ENCODE measurements around the gene INPP5A. TPM values are rescaled to one million over a fixed set of nuclear protein-coding genes. Genes with fewer than 3 reads are reported as not detected.
A peak's percentile ranks its signal among the peaks of the same experiment; 100 is the strongest.

INPP5A gene
- total and polyA plus RNA-seq, 4 donors = 34.7 to 43.5 (median 41.2) TPM

DNA sequence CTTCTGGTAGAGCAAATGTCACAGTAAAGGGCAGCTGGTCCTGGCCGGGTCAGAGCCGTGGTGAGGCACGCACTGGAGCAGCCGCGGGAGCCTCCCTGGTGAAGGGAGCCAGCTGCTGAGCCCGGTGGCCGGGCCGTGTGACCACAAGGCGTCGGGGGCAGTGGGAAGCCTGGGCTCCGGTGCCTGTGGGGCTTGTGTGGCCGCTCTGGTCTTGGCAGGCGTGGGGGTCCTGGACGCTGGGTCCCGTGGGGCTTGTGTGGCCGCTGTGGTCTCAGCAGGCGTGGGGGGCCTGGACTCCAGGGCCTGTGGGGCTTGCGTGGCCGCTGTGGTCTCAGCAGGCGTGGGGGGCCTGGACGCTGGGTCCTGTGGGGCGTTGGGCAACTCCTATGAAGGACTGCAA lies 191.2 kb downstream of the INPP5A start:
- peaks cover 2% of the 10 kb centered on the region for H3K27me3 ChIP-seq (ENCODE audit: control insufficient read depth, insufficient read depth, low read length)
- 95% methylated on average over 22 of the region's 22 CpGs for WGBS (ENCODE audit: insufficient coverage)

DNA sequence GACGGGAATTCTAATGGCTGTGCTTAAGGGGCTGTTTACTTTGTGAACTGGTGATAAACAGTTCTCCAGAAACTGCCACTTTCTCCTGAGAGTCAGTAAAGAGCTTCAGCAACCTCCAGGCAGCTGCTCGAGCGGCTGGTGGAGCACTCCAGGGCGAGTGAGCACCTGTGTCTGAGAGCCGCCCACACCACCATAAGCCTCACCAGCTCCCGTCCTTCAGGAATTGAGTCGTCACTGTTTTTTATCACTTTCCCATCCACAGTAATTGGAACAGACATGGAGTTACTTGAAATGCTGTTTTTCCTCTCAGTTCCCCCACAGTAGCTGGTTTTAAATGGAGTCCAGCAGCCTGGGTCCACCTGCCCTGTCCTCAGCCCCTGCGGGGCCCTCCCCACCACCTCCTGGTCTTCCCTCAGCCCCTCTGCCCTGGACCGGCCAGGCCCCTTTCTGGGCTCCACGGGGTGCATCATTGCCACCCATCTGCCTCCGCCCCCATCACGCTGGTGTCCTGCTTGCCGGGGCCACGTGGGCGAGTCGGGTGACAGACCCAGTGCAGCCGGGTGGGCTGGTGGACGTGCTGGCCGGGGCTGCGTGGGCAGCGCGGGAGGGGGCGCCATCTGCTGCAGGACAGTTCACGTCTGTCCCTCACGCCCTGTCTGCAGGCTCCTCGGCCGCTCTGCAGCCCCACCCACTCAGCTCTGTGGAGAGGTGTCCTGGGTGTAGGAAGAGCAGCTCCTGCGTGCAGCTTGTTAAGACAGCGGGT lies 192.4 kb downstream of the INPP5A start:
- Histone ChIP-seq H3K4me1 (ENCODE audit: control insufficient read depth, insufficient read depth, low read length) (peaks cover 12% of the 10 kb centered on the region), H3K4me3 (ENCODE audit: low read depth, low read length) (no peak overlapping the region), H3K27ac (ENCODE audit: low read depth, low read length) (no peak overlapping the region), H3K9me3 (ENCODE audit: control insufficient read depth, insufficient read depth, low read length) (no peaks in the 10 kb centered on the region), H3K36me3 (ENCODE audit: control insufficient read depth, insufficient read depth, low read length) (peaks cover 86% of the 10 kb centered on the region), H3K27me3 (ENCODE audit: control insufficient read depth, insufficient read depth, low read length) (peaks cover 2% of the 10 kb centered on the region)
- no peak for DNase-seq (ENCODE audit: low read depth in 4 of 6, low spot score in 6 of 6)
- 80% methylated on average over 27 of the region's 29 CpGs for WGBS (ENCODE audit: insufficient coverage)

More for the DNA sequence above, 191.2 kb downstream of the INPP5A start:
- Histone ChIP-seq H3K4me3 (ENCODE audit: low read depth, low read length) (no peak overlapping the region), H3K27ac (ENCODE audit: low read depth, low read length) (no peak overlapping the region), H3K4me1 (ENCODE audit: control insufficient read depth, insufficient read depth, low read length) (no peaks in the 10 kb centered on the region), H3K36me3 (ENCODE audit: control insufficient read depth, insufficient read depth, low read length) (peaks cover 81% of the 10 kb centered on the region), H3K9me3 (ENCODE audit: control insufficient read depth, insufficient read depth, low read length) (no peaks in the 10 kb centered on the region)
- no peak for DNase-seq (ENCODE audit: low read depth in 4 of 6, low spot score in 6 of 6)

DNA sequence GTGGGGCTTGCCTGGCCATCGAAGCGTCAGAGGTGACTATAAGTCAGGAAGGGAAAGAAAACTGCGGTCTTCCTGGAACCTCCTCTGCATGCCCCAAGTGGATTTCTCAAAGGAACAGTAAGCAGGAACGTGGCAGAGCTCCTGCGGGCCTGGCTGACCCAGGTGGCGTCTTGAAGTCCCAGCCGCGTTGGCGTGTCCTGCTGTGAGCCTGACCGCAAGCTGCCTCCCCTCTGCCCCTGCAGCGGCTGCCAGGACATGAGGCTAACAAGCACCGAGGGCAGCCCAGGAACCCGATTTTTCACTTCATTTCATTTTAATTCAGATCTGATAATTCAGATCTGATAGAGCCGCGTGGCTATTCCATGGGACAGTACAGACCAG lies 193.0 kb downstream of the INPP5A start:
- Histone ChIP-seq H3K27ac (ENCODE audit: low read depth, low read length) (no peak overlapping the region), H3K4me3 (ENCODE audit: low read depth, low read length) (no peak overlapping the region), H3K9me3 (ENCODE audit: control insufficient read depth, insufficient read depth, low read length) (no peaks in the 10 kb centered on the region), H3K4me1 (ENCODE audit: control insufficient read depth, insufficient read depth, low read length) (peaks cover 18% of the 10 kb centered on the region), H3K27me3 (ENCODE audit: control insufficient read depth, insufficient read depth, low read length) (peaks cover 4% of the 10 kb centered on the region), H3K36me3 (ENCODE audit: control insufficient read depth, insufficient read depth, low read length) (peaks cover 84% of the 10 kb centered on the region)
- 81% methylated on average over 15 of the region's 15 CpGs for WGBS (ENCODE audit: insufficient coverage)
- no peak for DNase-seq (ENCODE audit: low read depth in 4 of 6, low spot score in 6 of 6)

DNA sequence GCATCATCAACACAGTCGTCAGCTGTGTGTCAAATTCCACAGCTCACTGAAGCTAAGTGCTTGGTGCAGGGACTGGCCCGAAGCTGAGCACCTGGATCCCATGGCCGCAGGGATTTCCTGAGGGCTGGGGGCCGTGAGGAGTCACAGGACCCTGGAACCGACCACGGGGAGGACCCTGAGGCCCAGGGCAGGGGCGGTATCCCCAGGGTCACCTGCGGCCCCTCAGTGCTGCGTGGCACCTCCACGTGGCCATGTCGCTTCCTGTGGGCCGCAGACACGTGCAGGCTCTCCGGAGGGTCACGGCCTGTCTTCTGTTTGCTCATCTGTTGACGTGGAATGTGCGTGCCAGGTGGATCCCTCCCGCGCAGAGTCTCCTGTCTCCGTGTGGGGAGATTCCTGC lies 194.9 kb downstream of the INPP5A start:
- no peak overlapping the region for H3K27ac ChIP-seq (ENCODE audit: low read depth, low read length)
- no peaks in the 10 kb centered on the region for H3K9me3 ChIP-seq (ENCODE audit: control insufficient read depth, insufficient read depth, low read length)
- DNase-seq (ENCODE audit: low read depth in 4 of 6, low spot score in 6 of 6) = no peak
- no peak overlapping the region for H3K4me3 ChIP-seq (ENCODE audit: low read depth, low read length)
- 97% methylated on average over 20 of the region's 20 CpGs for WGBS (ENCODE audit: insufficient coverage)
- peaks cover 2% of the 10 kb centered on the region for H3K27me3 ChIP-seq (ENCODE audit: control insufficient read depth, insufficient read depth, low read length)
- peaks cover 37% of the 10 kb centered on the region for H3K4me1 ChIP-seq (ENCODE audit: control insufficient read depth, insufficient read depth, low read length)
- peaks cover 77% of the 10 kb centered on the region for H3K36me3 ChIP-seq (ENCODE audit: control insufficient read depth, insufficient read depth, low read length)

DNA sequence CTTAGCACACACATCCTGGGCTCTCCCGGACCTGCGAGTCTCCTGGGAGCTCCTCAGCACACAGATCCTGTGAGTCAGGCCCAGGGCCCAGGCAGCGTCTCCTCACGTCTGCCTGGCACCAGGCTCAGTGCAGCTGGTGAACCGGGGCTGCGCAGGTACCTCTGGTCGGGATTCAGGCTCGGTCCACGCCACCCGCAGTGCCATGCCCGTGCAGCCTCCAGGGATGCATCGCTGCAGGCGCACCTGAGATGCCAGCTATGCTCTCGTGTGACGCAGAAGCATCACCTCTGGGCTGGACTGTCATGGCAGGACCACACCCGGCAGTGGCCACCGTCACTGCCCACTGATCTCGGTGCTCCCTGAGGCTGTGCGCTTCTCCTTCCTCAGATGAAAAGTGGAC lies 196.3 kb downstream of the INPP5A start:
- Histone ChIP-seq H3K36me3 (ENCODE audit: control insufficient read depth, insufficient read depth, low read length) (peaks cover 70% of the 10 kb centered on the region), H3K27me3 (ENCODE audit: control insufficient read depth, insufficient read depth, low read length) (peaks cover 4% of the 10 kb centered on the region), H3K4me1 (ENCODE audit: control insufficient read depth, insufficient read depth, low read length) (peaks cover 48% of the 10 kb centered on the region), H3K4me3 (ENCODE audit: low read depth, low read length) (no peak overlapping the region), H3K9me3 (ENCODE audit: control insufficient read depth, insufficient read depth, low read length) (no peaks in the 10 kb centered on the region), H3K27ac (ENCODE audit: low read depth, low read length) (no peak overlapping the region)
- no peak for DNase-seq (ENCODE audit: low read depth in 4 of 6, low spot score in 6 of 6)
- 95% methylated on average over 19 of the region's 19 CpGs for WGBS (ENCODE audit: insufficient coverage)

DNA sequence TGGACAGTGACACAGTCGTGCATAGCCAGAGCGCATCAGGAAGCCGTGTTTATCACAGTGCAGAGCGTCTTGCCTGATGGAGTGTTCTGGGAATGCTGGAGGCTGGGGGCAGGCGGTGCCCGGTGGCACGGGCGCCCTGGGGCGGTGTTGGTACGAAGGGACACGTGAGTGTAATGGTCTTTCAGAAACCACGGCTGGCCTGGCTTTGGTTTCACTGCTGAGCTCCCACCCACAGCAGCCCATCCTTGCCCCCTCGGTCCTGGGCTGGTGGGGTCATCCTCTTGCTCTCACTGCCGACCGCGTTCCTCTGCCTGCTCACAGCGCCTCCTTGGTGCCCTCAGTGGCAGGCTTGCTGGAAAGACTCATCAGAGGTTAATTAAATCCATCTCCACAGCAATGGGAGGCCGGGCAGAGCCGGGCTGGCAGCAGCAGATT lies 197.8 kb downstream of the INPP5A start:
- 56% methylated on average over 18 of the region's 19 CpGs for WGBS (ENCODE audit: insufficient coverage)
- peak in 2 of 6 donors; percentile 43 to 60 for DNase-seq (ENCODE audit: low read depth in 4 of 6, low spot score in 6 of 6)
- Histone ChIP-seq H3K4me3 (ENCODE audit: low read depth, low read length) (no peak overlapping the region), H3K9me3 (ENCODE audit: control insufficient read depth, insufficient read depth, low read length) (no peaks in the 10 kb centered on the region), H3K27me3 (ENCODE audit: control insufficient read depth, insufficient read depth, low read length) (peaks cover 7% of the 10 kb centered on the region), H3K27ac (ENCODE audit: low read depth, low read length) (peak overlapping the region; percentile 1), H3K36me3 (ENCODE audit: control insufficient read depth, insufficient read depth, low read length) (peaks cover 65% of the 10 kb centered on the region), H3K4me1 (ENCODE audit: control insufficient read depth, insufficient read depth, low read length) (peaks cover 54% of the 10 kb centered on the region)

DNA sequence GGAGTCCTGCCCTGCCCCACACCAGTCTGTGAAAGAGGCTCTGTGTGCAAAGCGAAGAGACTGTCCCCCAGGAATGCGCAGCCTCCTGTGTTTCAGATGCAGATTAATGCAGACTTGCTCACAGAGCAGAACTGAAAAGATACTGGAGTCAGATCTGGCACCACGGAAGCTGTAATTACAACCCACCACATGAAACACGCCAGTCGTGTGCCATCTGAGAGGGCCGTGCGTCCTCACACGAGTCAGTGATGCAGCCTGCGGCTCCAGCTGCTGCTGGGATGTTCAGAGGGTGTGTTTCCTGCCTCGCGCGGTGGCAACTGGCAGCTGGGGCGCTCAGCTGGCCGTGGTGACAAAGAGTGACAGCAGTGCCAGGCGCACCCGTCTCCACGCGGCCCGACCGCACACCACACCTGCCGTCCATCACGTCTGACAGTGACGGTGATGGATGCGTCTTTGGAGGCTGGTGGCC lies 198.4 kb downstream of the INPP5A start:
- peaks cover 59% of the 10 kb centered on the region for H3K36me3 ChIP-seq (ENCODE audit: control insufficient read depth, insufficient read depth, low read length)
- no peak overlapping the region for H3K4me3 ChIP-seq (ENCODE audit: low read depth, low read length)
- H3K9me3 ChIP-seq (ENCODE audit: control insufficient read depth, insufficient read depth, low read length) = no peaks in the 10 kb centered on the region
- WGBS (ENCODE audit: insufficient coverage) = 62% methylated on average over 20 of the region's 24 CpGs
- peaks cover 7% of the 10 kb centered on the region for H3K27me3 ChIP-seq (ENCODE audit: control insufficient read depth, insufficient read depth, low read length)
- DNase-seq (ENCODE audit: low read depth in 4 of 6, low spot score in 6 of 6) = peak in 2 of 6 donors; percentile 71 to 86
- peak overlapping the region; percentile 64 for H3K27ac ChIP-seq (ENCODE audit: low read depth, low read length)
- H3K4me1 ChIP-seq (ENCODE audit: control insufficient read depth, insufficient read depth, low read length) = peaks cover 54% of the 10 kb centered on the region

DNA sequence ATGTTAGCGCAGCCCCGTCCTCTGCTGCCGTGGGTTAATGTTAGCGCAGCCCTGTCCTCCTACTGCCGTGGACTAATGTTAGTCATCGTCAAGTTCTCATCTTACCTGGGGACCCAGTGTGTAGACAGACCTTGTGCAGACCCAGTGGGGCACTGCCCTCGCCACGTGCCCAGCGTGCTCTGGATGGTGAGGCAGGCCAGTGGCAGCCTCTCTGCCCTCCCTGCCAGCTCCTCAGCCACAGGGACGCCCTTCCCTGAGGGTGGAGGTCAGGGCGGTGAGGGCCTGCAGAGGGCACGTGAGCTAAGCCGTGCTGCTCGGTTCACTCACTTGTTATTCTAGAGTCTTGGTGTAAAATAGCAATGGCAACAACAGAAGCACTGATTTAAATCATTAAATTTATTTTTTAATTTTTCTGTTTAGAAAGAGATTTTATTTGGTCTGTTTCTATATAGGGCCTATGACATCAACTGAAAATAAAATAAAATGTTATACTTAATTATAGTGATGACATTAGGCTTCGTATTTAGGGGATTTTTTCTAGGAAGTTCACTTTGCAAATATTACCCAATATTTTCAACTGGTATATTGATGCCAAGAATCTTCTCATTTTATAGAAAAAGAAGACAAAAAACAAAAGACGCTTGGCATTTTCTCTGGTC lies 199.9 kb downstream of the INPP5A start:
- H3K27ac ChIP-seq (ENCODE audit: low read depth, low read length) = no peak overlapping the region
- H3K4me1 ChIP-seq (ENCODE audit: control insufficient read depth, insufficient read depth, low read length) = peaks cover 62% of the 10 kb centered on the region
- 94% methylated on average over 10 of the region's 16 CpGs for WGBS (ENCODE audit: insufficient coverage)
- peaks cover 57% of the 10 kb centered on the region for H3K36me3 ChIP-seq (ENCODE audit: control insufficient read depth, insufficient read depth, low read length)
- H3K4me3 ChIP-seq (ENCODE audit: low read depth, low read length) = no peak overlapping the region
- H3K9me3 ChIP-seq (ENCODE audit: control insufficient read depth, insufficient read depth, low read length) = no peaks in the 10 kb centered on the region
- peaks cover 12% of the 10 kb centered on the region for H3K27me3 ChIP-seq (ENCODE audit: control insufficient read depth, insufficient read depth, low read length)
- DNase-seq (ENCODE audit: low read depth in 4 of 6, low spot score in 6 of 6) = no peak

DNA sequence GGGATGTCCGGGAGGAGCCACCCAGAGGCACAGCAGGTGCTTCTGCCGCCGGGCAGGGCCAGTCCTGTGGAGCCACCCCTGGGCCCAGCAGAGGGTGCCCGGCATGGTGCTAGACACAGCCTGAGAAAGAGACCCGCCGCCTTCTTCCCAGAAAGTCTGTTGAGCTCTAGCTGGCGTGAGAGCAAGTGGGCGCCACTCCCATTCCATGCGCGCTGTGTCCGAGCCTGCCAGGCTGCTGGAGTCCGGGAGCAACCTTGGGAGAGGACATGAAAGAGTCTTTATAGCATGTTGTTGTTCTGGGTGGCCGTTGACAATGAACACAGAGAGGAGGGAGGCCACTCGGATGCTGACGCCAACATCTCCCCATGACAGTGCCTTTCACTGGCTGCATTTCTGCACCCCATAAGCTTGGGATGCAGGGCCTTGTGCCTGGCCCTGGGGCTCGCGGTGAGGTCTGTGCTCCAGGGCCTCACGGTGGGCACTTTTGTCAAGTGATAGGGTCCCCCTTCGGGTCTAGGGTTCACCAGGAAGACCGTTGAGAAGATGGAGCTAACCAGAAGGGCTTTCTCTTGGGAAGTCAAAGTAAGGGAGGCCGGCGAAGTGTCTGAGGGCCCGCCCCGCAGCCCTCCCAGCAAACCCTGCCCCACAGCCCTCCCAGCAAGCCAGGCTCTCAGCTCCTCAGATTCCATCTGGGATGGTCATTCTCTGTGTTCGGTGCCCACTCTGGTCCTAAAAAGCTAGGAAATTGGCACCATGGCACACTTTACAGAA lies 201.1 kb downstream of the INPP5A start:
- peak overlapping the region; percentile 25 for H3K27ac ChIP-seq (ENCODE audit: low read depth, low read length)
- DNase-seq (ENCODE audit: low read depth in 4 of 6, low spot score in 6 of 6) = peak in 2 of 6 donors; percentile 41 to 67
- H3K4me3 ChIP-seq (ENCODE audit: low read depth, low read length) = no peak overlapping the region
- peaks cover 73% of the 10 kb centered on the region for H3K4me1 ChIP-seq (ENCODE audit: control insufficient read depth, insufficient read depth, low read length)
- peaks cover 16% of the 10 kb centered on the region for H3K27me3 ChIP-seq (ENCODE audit: control insufficient read depth, insufficient read depth, low read length)
- 78% methylated on average over 22 of the region's 25 CpGs for WGBS (ENCODE audit: insufficient coverage)
- H3K36me3 ChIP-seq (ENCODE audit: control insufficient read depth, insufficient read depth, low read length) = peaks cover 54% of the 10 kb centered on the region
- no peaks in the 10 kb centered on the region for H3K9me3 ChIP-seq (ENCODE audit: control insufficient read depth, insufficient read depth, low read length)
